ENCODE measurements around the gene NSMCE1.

DNA sequence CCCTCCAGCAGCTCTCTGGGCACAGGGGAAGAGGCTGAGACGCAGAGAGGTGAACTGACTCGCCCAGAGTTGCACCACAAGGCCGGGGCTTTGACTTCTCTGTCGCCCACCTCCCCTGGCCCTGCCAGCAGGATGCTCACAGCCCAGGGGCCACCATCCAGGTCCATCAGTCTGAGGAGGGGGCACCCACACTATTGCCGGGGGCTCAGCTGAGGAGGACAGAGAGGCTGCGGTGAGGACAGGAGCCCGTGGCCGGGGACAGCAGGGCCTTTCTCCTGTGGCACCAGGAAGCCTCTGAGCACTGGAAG lies 32.7 kb downstream of the NSMCE1 start:
- TF ChIP-seq CTCF (IDR thresholded peaks at IDR 0.05) (no peak), POLR2A (IDR thresholded peaks at IDR 0.05) (no peak)

Measured in testis (tissue), 2 donors.